Activated T-cell treated with anti-CD3 and anti-CD28 coated beads for 48 hours (primary cell): ENCODE data around the gene MTIF3.
A peak's percentile ranks its signal among the peaks of the same experiment; 100 is the strongest.

Experiments used
- DNase-seq: peaks from one replicate; pipeline ENCODE4 v3.0.0-alpha.2; 2020; ENCODE audit warnings: low read depth

MTIF3 gene

DNA sequence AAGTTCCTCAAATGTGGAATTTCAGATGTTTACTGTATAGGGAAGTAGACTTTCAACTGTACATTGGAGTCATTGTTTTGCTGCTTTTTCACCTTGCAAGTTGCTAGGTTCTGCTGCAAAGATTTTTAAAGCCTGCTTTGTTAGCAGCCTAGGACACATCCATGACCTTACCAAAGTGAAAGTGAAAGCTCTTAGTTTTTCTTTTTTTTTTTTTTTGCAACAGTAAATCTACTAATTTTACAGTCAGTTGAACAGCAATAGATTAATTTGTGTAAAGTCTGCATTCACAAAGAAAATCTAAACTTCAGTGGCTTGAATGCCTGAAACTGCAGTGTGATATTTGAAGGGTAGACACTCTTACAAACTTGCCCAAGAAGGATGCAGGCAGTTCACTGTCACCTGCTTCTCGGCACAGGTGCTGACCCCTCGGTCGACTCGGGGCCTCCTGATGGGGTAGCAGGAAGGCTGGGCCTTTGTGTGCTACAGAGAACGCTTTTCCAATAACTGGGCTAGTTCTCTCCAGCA is 5.0 kb upstream of the MTIF3 start:
- no peak for DNase-seq

DNA sequence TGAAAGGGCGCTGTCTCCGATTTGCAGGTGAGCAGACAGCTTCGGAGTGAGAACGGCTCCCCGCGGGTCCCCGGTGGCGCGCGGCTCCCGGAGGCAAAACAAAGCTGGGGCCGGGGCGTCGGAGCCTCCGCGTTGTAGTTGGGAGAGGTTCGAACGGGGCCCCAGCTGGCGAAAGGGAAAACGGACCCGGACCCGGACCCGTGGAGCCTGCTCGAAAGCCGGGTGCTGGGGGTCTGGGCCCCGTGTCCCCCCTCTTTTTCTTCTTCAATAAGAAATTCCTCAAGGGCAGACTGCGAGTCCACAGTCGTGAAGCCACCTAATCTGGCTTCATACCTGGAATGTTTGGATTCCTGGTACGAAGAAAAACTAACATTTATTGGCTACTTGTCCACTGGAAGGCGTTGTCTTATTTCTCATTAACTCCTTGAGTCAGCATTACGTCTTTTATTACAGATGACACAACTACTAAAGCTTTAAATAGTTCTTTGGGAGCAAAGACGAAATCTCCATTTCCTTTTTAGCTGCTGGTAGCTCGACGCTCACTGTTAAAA is 632 bp upstream of the MTIF3 start:
- DNase-seq = no peak

DNA sequence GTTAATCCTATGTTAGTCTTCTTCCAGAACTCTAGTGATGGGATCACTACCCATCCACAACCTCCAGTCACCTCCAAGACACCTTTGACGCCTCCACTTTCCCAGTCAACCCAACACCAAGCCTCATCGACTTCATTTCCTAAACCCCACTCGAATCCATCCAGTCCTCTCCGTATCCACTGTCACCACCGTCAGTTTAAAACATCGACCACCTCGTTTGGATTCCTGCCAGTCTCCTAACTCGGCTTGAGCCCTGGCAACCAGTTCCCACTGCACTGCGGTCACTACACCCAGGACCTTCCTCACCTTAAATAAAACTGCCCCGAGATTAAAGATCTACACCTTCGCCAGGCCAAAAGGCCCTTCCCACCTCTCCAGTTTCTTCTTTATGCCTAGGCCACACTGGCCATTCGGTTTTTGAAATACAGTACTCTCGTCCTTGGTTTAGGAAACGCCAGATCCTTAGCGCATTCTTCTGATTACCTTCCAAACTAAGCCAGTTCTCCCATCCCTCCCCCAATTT is 1.2 kb downstream of the MTIF3 start:
- DNase-seq = no peak

GRCh38 chr13:27448308-27448707 is 2.1 kb downstream of the MTIF3 start:
- DNase-seq = no peak

GRCh38 chr13:27446986-27447583 is 3.3 kb downstream of the MTIF3 start:
- no peak for DNase-seq

DNA sequence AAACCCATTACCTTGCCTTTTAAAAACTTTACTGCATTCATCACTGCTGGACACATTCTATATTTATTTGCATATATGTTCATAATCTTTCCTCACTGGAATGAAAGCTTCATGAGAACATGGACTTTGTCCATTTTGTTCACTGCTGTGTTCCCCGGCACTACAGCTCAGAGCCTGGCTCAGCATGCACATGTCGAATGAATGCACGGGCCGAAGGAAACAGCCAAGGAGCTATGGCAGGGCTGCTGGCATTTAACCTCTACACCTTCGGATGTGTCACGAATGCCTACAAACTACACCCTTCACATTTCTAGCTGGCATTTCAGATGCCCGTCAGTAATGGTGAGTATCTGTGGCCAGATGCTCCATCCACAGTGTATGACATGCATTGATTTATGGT is 7.6 kb downstream of the MTIF3 start:
- no peak for DNase-seq

- DNase-seq = no peak
Measured at GRCh38 chr13:27442071-27442647, 8.2 kb downstream of the MTIF3 start.

- no peak for DNase-seq
Measured at GRCh38 chr13:27440408-27440807, 10.0 kb downstream of the MTIF3 start.

- DNase-seq = no peak
Measured at GRCh38 chr13:27437126-27437525, 13.2 kb downstream of the MTIF3 start.

- no peak for DNase-seq
Measured at GRCh38 chr13:27432611-27433210, 17.7 kb downstream of the MTIF3 start.

GRCh38 chr13:27432180-27432579 is 18.2 kb downstream of the MTIF3 start:
- DNase-seq = no peak

DNA sequence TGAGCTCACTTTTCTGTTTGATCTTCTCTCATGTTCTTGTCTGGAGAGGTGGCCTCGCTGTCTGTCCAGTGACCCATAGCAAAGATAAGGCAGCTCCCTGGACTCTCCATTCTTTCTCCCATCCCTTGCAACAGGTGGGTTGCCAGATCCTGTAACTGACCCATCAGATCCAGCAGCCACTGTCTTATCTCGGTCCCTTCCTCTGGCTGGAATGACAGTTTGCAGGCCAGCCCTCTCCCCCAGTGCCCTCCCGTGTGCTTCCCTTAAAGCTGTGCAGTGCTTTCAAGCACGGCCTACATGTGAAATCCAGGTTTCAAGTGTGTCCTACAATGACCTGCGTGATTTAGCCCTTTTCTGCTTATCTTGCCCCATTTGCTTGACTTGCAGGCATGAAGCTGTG is 22.2 kb downstream of the MTIF3 start:
- DNase-seq = no peak

DNA sequence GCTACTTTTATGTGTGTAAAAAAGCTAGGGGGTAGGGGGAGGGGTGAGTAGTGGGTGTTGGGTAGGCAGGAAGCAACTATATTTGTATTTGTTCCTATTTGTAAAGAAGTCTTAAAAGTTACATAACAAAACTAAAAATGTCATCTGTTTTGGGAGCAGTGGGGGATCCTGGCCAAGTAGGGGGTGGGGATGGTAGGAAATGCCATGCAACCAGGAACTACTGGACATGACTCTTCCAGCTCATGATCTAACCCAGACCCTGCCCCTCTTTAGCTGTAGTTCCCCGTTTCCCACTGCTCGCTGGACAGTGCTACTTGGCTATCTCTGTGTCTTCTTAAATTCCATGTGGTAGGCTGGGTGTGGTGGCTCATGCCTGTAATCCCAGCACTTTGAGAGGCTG is 22.7 kb downstream of the MTIF3 start:
- no peak for DNase-seq

- peak; percentile 59 for DNase-seq
Measured at GRCh38 chr13:27425918-27426630, 24.3 kb downstream of the MTIF3 start.

- no peak for DNase-seq
Measured at GRCh38 chr13:27425158-27425917, 25.0 kb downstream of the MTIF3 start.

DNA sequence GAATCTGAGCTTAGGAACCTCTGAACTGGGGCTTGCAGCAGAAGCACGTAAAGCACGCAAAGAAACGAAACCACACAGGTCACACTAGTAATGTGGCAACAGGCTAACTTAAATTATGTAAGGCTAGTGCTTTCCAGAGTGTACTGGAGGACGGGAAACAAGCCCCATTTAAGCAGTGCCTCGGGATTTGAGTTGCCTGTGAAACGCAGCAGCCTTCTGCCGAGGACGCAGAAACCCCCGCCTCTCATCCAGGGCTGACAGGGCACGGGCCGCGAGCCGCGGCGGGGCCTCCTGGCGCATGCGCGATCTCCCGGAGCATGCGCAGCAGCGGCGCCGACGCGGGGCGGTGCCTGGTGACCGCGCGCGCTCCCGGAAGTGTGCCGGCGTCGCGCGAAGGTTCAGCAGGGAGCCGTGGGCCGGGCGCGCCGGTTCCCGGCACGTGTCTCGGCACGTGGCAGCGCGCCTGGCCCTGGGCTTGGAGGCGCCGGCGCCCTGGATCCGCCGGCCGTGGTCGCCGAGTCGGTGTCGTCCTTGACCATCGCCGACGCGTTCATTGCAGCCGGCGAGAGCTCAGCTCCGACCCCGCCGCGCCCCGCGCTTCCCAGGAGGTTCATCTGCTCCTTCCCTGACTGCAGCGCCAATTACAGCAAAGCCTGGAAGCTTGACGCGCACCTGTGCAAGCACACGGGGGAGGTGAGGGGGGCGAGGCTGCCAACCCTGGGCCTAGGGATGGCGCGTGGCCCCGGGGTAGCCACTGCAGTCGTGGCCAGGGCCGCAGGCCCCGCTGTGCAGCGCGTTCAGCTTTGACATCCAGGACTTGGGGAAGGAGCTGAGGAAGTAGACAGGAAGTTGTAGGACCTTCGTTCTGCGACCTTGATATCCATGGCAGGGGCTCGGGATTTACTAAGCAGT is 25.9 kb downstream of the MTIF3 start, which contains the start of gene GTF3A:
TSS of gene GTF3A (plus strand) at position 374 of the 912 bp plus-strand sequence.
- peak; percentile 90 for DNase-seq

- no peak for DNase-seq
Measured at GRCh38 chr13:27423333-27423732, 27.0 kb downstream of the MTIF3 start.

DNA sequence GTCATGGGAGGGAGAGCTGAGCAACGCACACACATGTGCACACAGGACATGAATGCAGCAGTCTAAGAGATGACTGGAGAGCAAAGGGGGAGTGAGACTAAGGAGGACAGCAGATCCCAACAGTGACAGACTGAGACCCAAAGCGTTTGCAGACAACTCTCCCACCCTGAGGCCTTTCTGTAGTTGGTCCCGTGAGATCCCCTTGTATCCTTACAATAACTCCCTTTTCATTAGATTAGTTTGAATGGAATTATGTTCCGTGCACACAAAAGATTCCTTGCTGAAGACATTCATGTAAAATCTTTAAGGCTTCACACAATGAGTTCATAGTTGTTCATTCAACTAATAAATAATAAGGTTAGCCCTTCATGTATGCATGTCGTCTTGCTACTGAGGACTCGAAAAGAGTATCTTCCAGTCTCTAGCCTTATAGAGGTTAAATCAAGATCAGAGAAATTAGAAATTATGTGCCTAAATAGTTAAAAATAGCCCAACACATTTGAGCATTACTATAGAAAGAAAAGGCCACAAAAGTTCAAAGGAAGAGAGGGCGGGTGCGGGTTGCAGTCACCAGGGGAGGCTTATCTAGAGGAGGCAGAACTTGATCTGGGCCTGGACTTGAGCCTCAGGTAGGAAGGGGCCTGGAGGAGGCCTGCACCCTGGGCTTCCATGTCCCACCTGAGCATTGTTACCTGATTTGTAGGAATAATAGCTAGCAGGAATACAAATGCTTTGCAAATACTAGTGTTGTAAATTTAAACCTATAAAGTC is 29.1 kb downstream of the MTIF3 start:
- no peak for DNase-seq

DNA sequence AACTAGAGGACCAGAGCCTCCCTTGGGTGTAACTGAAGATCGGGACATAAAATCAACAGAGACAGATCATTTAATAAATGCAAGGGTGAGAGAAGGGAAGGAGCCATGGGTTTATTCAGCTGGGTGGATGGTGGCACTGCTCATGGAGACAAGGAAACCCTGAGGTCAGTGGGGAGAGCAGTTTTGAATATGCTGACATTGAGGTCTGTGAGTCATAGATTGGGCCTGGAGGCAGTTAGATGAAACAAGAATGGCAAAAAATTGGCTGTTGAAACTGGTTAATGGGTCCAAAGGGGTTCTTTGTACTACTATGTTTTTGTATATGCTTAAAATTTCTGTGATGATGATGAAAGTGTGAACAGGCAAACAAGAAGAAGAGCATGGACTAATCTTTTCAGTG is 31.0 kb downstream of the MTIF3 start:
- DNase-seq = no peak

- DNase-seq = no peak
Measured at GRCh38 chr13:27415116-27415515, 35.2 kb downstream of the MTIF3 start.
